Mucosa of rectum (tissue), 2 donors: ENCODE data around the gene SYNM.
A peak's percentile ranks its signal among the peaks of the same experiment; 100 is the strongest.

Experiments
- H3K27ac ChIP-seq, 2 donors: one replicate each; pipeline ENCODE4 v1.7.0; 2013; ENCODE audit warnings: inconsistent platforms in 2 of 2, low read depth in 2 of 2, low read length in 2 of 2
- H3K27me3 ChIP-seq, 2 donors: one replicate each; pipeline ENCODE4 v1.7.0; 2013; ENCODE audit warnings: low read length in 2 of 2; ENCODE audit not compliant: control insufficient read depth in 2 of 2, insufficient read depth in 2 of 2
- H3K36me3 ChIP-seq, 2 donors: one replicate each; pipeline ENCODE4 v1.7.0; 2013; ENCODE audit warnings: low read length in 2 of 2; ENCODE audit not compliant: control insufficient read depth in 2 of 2, insufficient read depth in 2 of 2
- H3K4me1 ChIP-seq, 2 donors: one replicate each; pipeline ENCODE4 v1.7.0; 2013; ENCODE audit warnings: low read length in 2 of 2, mild to moderate bottlenecking in 1 of 2; ENCODE audit not compliant: control insufficient read depth in 2 of 2, insufficient read depth in 2 of 2
- H3K4me3 ChIP-seq, 2 donors: one replicate each; pipeline ENCODE4 v1.7.0; 2013; ENCODE audit warnings: low read length in 2 of 2
- H3K9ac ChIP-seq, 2 donors: one replicate each; pipeline ENCODE4 v1.7.0; 2013; ENCODE audit warnings: low read length in 2 of 2, low read depth in 1 of 2, mild to moderate bottlenecking in 1 of 2
- H3K9me3 ChIP-seq, 2 donors: one replicate each; pipeline ENCODE4 v1.7.0; 2013; ENCODE audit warnings: low read length in 2 of 2; ENCODE audit not compliant: control insufficient read depth in 2 of 2
- donor health status: healthy.
- donor health status: Normal muscosa, but diverticular disease.

SYNM gene

GRCh38 chr15:99097441-99098410, 7.2 kb upstream of the SYNM start:
- H3K27me3 ChIP-seq = peaks cover 13 to 18% of the 10 kb centered on the region in 2 donors
- no peaks in the 10 kb centered on the region for H3K4me1 ChIP-seq
- no peak overlapping the region for H3K9ac ChIP-seq
- no peak overlapping the region for H3K27ac ChIP-seq
- no peak overlapping the region for H3K4me3 ChIP-seq
- H3K36me3 ChIP-seq = no peaks in the 10 kb centered on the region
- no peaks in the 10 kb centered on the region for H3K9me3 ChIP-seq

- Histone ChIP-seq H3K36me3 (no peaks in the 10 kb centered on the region), H3K27me3 (peaks cover 16 to 20% of the 10 kb centered on the region in 2 donors), H3K9me3 (no peaks in the 10 kb centered on the region), H3K9ac (no peak overlapping the region), H3K27ac (no peak overlapping the region), H3K4me1 (no peaks in the 10 kb centered on the region), H3K4me3 (no peak overlapping the region)
These were observed 6.5 kb upstream of the SYNM start for GRCh38 chr15:99098426-99098825.

GRCh38 chr15:99098991-99099390, 5.9 kb upstream of the SYNM start:
- no peak overlapping the region for H3K9ac ChIP-seq
- no peak overlapping the region for H3K4me3 ChIP-seq
- H3K9me3 ChIP-seq = no peaks in the 10 kb centered on the region
- H3K27me3 ChIP-seq = peaks cover 16 to 22% of the 10 kb centered on the region in 2 donors
- no peaks in the 10 kb centered on the region for H3K4me1 ChIP-seq
- no peaks in the 10 kb centered on the region for H3K36me3 ChIP-seq
- no peak overlapping the region for H3K27ac ChIP-seq

- H3K9me3 ChIP-seq = no peaks in the 10 kb centered on the region
- H3K27me3 ChIP-seq = peaks cover 16 to 22% of the 10 kb centered on the region in 2 donors
- H3K4me3 ChIP-seq = no peak overlapping the region
- no peaks in the 10 kb centered on the region for H3K36me3 ChIP-seq
- H3K27ac ChIP-seq = no peak overlapping the region
- H3K9ac ChIP-seq = no peak overlapping the region
- H3K4me1 ChIP-seq = no peaks in the 10 kb centered on the region
These were observed 5.2 kb upstream of the SYNM start for GRCh38 chr15:99099661-99100060.

- Histone ChIP-seq H3K9me3 (no peaks in the 10 kb centered on the region), H3K9ac (no peak overlapping the region), H3K4me3 (peak overlapping the region in 1 of 2 donors; percentile 11), H3K27ac (no peak overlapping the region), H3K27me3 (peaks cover 16 to 22% of the 10 kb centered on the region in 2 donors), H3K36me3 (no peaks in the 10 kb centered on the region), H3K4me1 (peaks cover 0 to 3% of the 10 kb centered on the region in 2 donors)
These were observed 4.4 kb upstream of the SYNM start for GRCh38 chr15:99100245-99101173.

GRCh38 chr15:99101501-99101900, 3.4 kb upstream of the SYNM start:
- H3K36me3 ChIP-seq = no peaks in the 10 kb centered on the region
- no peaks in the 10 kb centered on the region for H3K9me3 ChIP-seq
- no peak overlapping the region for H3K27ac ChIP-seq
- no peak overlapping the region for H3K4me3 ChIP-seq
- peaks cover 16 to 27% of the 10 kb centered on the region in 2 donors for H3K27me3 ChIP-seq
- peaks cover 7% of the 10 kb centered on the region in 2 donors for H3K4me1 ChIP-seq
- H3K9ac ChIP-seq = no peak overlapping the region

GRCh38 chr15:99102332-99103235, 2.3 kb upstream of the SYNM start:
- Histone ChIP-seq H3K4me3 (no peak overlapping the region), H3K27ac (no peak overlapping the region), H3K9me3 (no peaks in the 10 kb centered on the region), H3K36me3 (no peaks in the 10 kb centered on the region), H3K27me3 (peaks cover 19 to 29% of the 10 kb centered on the region in 2 donors), H3K4me1 (peaks cover 7% of the 10 kb centered on the region in 2 donors), H3K9ac (no peak overlapping the region)

GRCh38 chr15:99103279-99103678, 1.6 kb upstream of the SYNM start:
- no peaks in the 10 kb centered on the region for H3K36me3 ChIP-seq
- peaks cover 19 to 29% of the 10 kb centered on the region in 2 donors for H3K27me3 ChIP-seq
- no peak overlapping the region for H3K9ac ChIP-seq
- no peak overlapping the region for H3K4me3 ChIP-seq
- no peaks in the 10 kb centered on the region for H3K9me3 ChIP-seq
- peaks cover 7% of the 10 kb centered on the region in 2 donors for H3K4me1 ChIP-seq
- H3K27ac ChIP-seq = no peak overlapping the region

- H3K4me1 ChIP-seq = peaks cover 7% of the 10 kb centered on the region in 2 donors
These were observed 848 bp downstream of the SYNM start for GRCh38 chr15:99105514-99106341.

More at GRCh38 chr15:99105514-99106341, 848 bp downstream of the SYNM start:
- Histone ChIP-seq H3K27me3 (peaks cover 13 to 18% of the 10 kb centered on the region in 2 donors), H3K4me3 (peak overlapping the region; percentile 53 to 65), H3K27ac (peak overlapping the region; percentile 11 to 72), H3K9ac (peak overlapping the region; percentile 29 to 47), H3K9me3 (no peaks in the 10 kb centered on the region), H3K36me3 (no peaks in the 10 kb centered on the region)
